GM20431 (cell line): Measurements from ENCODE around the gene NREP.

ENCODE experiments used
- in situ Hi-C: fragments of 300-500 bp; cut with MseI, MboI; formaldehyde crosslinking; loops from one replicate; pipeline ENCODE4 v1.15.0; 2020; ENCODE audit warnings: low sequenced_read_pairs; ENCODE audit not compliant: unreplicated experiment

NREP gene

DNA sequence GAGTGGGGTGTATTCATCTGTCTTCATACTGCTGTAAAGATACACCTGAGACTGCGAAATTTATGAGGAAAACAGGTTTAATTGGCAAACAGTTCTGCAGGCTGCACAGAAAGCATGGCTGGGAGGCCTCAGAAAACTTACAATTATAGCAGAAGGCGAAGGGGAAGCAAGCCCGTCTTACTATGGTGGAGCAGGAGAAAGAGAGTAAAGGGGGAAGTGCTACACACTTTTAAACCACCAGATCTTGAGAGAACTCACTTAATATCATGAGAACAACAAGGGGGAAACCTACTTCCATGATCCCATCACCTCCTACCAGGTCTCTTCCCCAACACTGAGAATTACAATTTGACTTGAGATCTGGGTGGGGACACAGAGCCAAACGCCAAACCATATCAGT lies 12.5 kb upstream of the NREP start:
- in situ Hi-C loops = no loop called here

DNA sequence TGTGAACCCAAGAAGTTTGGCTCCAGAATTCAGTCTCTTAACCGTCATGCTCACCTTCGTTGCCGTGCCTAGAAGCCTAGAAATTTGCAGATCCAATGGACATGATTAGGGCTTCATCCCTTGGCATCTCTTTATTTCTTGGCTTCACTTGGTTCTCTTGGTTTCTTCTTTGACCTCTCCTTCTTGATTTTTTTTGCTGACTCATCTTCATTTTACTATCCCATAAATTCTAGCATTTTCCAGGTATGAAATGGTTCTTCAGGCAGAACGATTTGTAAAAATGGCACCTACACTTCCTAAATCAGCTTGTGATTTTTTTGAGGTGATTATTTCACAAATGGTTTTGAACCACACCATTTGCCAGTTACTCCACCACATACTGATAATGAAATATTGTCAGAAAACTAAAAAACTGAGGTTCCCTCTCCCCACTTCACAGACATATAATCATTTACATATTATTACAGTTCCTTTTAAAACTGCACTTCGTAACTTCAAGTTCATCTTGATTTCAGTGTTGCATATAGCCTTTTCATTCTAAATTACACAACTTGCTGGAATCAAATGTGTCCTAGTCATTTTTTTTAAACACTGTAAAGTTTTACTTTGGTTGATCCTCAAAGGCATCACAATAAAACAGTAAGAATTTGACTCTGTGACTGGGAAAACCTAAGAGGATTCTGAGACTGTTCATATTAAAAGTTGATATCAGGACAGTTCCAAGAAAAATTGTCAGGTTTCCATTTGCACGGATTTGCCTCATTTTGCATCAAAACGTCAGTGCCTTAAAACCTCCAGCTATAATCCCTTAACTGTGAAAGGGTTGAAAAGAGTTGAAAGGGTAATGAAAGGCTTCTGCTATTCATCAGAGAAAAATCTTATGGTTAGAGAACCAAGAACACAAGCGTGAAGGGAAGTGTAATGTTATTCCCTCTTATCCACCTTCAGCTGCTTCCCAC lies 8.9 kb upstream of the NREP start:
- in situ Hi-C loops = no loop called here

DNA sequence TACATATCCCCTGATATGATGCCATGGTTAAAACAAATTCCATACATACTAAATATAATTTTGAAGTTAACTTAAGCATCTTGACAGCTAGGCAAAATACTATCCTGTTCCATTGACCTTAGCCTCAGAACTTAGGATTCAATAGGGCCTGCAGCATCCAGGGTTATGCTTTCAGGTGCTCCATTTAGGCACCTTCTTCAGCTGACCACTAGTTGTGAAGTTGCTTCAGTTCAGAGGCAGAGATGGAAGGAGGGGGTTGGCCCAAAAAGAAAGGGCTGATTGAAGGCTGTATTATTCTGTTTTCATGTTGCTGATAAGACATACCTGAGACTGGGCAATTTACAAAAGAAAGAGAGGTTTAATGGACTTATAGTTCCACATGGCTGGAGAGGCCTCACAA lies 7.0 kb upstream of the NREP start:
- in situ Hi-C loops = no loop called here

DNA sequence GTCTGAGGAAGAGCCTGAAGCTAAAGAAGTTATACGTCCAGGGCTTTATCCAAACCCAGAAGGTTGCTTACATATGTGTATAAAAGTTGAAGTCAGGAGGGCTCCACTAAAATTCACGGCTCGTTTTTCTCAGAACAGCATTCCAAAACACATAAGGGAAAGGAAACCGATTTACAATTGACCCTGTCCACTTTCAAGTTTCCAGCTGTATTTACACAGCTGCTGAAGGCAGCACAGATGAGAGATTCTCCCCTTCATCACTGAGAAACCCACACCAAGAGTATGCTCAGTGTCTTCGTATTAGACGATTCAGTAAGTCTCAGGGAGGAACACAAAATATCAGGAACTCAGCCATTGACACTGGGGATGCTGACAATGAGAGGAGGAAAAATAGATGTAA lies 5.9 kb upstream of the NREP start:
- in situ Hi-C loops = no loop called here

DNA sequence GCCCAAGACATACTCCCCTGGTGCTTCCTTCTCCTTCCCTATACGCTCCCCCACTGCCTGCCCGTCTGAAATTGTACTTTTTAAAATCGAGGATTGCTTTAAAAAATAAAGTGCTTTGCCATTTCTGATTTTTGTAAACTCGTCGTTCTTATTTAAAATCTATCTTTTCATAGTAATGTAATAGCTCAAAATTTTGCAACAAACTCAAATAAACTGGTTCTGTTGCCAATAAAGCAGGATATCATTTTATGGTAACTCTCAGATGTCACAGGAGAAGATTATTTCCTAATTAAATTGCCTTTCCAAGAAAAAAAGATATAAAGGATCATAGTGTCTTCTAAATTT lies 1.3 kb upstream of the NREP start:
- in situ Hi-C loops = no loop called here

DNA sequence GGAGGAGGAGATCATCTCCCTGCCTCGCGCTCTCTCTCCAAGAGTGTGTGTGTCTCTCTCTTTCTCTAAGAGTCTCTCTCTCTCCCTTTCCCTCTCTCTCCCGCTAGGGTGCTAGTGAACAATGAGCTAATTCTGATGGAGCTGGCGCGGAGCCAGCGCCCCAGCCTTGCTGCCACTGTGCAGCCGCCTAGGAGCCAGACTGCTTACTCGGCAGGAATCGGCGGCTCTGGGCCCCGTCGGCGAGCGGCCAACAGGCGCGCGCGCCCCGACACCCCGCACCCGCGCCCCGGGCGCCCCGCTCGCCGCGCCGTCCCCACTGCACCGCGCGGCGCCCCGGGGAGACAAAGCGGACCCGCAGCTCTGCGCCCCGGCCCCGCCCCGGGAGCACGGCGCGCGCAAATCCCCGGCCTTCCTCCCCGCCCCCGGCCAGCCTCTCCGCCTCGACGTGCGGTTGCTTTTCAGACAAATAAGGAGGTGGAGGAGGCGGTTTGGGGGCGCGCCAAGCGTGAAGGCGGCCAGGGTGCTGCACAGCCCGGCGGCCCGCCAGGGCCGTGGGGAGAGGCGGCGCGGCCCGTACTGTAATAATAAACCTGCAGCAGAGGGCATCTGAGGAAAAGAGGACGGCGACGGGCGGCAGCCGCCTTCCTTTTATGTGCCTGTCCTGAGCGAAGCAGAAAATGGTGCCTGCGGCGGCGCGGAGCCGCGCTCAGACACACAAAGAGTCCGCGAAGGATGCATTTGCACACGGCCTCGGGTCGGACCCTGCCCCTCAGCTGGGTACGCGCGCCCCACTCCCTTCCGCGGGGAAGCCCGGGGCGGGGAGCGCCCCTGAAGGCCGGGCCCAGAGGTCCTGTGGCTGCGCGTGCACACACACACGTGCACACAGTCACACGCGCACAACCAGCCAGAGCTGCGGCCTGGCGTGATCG lies 625 bp upstream of the NREP start:
- in situ Hi-C loops = no loop called here

DNA sequence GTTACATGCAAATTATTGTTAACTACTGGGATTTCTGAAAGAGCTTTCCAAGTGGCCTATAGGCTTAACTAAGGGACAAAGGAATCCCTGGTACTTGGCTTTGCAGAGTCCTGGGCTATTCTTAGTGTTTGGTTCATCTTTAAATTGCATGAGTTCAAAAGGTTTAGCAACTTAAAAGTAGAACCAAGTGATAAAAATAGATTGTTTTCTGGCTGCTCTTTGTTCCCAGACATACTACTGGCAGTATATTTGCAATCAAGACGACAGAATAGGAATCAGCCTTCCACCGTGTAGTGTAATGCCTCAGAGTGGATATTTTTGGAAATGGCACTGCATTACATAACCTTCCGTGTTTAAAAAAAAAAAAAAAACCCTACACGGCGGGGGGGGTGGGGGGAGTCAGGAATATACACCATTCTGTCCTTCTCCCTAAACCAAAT lies 1.0 kb downstream of the NREP start:
- in situ Hi-C loops = no loop called here

DNA sequence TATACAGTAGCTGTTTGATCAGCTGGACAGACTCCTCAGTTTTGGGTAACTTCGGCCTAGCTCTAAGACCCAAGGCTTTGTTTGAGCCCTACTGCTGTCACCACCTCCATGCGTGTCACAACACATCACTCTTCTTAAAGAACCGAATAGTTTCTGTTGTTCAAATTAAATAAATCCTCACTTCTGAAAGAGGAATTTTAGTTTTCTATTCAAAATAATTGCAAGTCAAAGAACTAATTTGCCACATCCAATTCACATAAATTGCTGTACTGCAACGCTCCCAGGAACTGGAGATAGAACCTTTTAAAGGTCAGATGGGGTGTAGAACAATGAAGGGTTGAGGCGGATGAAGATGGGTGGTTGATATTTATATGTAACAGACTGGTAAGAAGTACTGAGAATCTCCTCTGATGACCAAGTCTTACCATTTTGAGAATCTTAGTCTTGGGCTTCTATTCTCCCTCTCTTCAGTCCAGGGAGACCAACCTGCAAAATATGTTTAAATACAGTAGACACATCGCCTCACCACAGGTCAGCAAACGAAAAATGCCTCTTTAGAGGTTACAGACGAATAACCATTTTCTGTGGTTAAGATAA lies 1.6 kb downstream of the NREP start:
- in situ Hi-C loops = no loop called here

DNA sequence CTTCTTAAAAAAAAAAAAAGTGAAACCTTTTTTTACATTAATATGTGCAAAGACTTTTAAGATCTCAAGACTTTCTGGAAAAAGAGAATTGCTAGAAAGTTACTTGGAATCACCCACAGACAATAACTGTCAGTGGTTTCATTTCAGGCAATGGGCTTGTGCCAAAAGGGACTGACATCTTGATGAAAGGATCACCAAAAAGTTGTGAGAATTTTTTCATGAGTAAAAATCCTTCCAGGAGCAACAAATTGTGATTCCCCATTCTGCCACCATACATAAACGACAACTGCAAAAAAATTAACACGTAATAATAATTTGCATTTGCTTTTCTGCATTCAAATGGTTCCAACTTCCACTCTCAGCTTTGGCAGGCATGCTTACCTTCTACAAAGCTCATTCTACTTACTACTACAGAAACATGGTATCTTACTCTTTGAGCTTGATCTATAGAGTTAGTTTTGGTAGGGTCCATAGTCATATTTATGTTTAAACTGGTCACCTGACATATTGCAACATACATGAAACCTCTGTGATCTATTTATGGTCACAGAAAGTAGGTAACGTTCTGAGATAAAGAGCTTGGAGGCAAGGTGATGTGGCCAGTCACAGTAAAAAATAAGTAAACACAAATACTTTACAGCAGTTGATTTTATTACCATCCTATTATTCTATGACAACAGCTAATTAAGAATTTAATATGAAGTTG lies 3.0 kb downstream of the NREP start:
- in situ Hi-C loops = no loop called here

DNA sequence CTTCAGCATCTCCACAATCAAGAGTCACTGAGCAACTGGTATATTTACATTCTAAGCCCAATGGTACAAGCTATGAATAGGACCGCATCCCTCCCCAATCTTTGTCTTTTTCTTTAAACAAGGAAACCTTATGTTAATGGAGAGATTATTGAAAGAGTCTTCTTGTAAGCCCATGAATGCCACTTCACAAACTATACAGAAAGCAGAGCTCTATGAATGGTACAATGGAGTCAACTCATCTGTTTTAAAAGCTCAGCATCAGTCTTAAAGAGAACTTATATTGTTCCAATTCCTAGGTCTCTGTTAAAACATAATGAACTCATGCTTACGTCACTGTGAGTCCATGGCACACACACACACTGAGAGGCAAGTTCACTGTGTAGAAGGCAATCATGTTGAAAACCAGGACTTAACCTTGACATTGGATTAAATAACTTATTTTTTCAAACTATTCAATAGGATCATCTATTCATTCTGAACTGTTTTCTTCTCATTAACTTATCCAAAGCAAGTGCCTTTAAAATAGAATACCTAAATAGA lies 4.5 kb downstream of the NREP start:
- in situ Hi-C loops = no loop called here

DNA sequence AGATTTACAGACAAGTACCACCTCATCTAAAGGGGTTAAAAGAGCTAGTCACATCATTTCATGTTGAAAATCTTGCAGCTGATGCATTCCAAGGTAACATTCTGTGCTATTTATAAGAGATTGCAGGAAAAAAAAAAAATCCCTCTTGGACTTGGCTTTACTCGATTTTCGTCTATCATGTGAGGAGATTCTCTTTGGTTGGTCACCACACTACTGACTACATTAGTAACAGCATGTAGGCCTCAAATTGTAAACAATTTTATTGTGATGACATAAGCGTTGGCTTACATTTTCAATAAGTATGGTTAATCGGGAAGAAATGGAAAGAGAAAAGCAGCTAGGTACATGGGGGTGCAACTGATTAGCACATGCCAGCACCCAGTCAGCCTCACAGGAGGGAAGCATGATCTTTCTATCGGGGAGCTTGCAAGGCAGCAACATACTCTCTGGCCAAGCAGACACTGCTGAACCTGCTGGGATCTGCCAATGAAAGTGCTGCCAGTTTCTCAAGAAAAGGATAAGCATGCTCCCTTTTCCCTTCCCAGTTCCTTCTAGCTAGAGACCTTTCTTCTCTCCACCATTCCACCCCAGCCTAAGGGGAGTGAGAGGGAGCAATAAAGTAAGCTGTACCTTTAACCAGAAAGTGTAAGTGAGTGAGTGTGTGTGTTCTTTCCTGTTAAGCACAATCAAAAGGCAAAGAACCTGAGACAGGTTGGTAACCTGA lies 7.5 kb downstream of the NREP start:
- in situ Hi-C loops = no loop called here

DNA sequence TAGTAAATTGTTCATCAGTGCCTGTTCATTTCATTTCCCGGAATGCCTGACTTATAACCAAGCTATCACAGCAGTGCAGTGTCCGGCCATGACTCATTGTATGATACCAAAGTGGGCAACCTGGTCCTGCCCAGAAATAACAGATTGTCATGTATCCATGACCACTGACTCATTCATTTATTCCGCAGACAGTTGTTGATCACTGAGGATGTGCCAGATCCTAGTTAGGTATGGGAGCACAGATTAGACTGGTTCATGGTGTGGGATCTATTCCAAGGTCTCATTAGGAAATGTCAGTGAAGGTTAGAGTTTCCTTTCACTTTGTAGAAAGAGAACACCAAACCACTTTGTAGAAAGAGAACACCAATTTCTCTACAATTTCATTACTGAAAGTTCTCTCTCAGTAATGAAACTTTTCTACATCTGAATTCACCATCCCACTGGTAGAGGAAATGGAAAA lies 8.7 kb downstream of the NREP start:
- in situ Hi-C loops = no loop called here

DNA sequence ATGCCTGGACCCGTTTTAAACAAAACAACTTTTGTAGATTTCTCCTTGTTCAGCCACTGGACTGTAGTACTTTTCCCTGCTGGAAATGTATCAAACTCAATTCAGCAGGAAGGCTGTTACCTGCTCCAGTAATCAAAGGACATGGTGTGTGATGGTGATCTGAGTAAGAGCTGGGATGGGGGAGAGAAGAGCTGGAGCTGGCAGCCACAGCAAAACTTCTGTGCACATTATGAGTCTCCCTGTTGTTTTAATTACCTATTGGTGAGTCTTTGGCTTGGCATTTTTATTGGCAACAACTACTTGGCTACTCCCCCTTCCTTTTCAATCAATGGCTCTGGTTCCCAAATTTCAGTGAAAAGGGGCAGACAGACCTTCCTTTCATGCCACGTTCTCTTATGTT lies 9.7 kb downstream of the NREP start:
- in situ Hi-C loops = no loop called here

DNA sequence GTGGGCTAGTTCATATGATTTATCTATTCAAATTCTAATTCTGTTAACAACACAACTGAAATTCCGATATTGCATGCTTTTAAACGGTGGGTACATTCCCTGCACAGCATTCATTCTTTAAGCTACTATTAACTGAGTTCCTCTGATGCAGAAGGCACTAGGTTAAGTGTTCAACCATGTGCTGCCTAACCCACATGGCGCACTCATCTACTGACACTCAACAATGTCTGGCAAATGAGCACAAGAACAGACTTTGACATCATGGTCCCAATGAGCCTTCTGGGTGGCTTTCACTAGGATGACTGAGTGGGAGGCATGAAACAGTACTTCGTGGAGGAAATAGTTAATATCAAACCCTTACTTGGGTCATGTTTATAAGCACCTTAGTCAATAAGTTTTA lies 10.2 kb downstream of the NREP start:
- in situ Hi-C loops = no loop called here

DNA sequence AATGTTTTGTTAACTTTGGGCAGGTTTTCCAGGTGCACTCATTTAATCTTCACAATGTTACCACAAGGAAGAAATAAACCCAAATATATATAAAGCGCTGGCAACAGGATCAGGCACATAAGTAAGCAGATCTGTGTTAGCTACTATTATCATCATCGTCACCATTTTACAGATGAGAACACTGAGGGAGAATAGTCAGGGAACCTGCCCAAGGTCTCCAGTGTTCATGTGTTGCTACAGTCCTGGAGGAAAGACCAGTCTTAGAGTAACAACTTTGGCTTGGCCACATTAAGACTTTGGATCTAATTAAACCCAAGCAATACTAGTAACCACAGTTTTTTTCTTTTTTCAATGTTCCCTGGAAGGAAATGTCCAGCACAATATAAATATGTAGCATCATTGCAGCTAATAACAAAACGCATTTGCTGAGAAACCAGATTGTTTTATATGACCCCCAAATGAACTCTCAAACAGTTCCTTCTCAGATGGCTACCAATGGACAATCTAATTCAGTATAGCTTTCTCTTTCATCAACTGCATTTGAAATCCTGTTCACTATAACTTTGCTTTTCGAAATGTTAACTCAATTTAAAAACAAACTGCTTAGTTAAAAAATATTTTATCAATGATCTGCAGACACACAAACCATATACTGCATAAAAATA lies 11.8 kb downstream of the NREP start:
- in situ Hi-C loops = no loop called here

DNA sequence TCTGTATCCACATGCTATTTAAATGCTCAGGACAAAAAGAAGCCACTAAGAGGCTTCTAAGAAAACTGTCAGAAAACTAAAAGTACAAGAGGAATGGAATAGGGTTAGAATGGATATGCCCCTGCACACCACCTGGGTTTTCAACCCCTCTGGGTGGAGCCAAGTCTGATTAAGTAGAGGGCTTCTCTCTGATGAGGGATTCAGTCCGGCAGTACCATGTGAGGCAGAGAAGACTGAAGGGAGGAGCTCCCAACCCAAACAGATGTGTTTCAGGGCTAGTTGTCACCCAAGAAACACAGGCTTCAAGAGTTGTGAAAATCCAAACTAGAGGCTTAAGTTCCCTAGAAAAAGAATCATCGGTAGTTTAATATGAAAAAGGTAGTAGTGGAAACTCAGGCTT lies 12.5 kb downstream of the NREP start:
- in situ Hi-C loops = no loop called here

DNA sequence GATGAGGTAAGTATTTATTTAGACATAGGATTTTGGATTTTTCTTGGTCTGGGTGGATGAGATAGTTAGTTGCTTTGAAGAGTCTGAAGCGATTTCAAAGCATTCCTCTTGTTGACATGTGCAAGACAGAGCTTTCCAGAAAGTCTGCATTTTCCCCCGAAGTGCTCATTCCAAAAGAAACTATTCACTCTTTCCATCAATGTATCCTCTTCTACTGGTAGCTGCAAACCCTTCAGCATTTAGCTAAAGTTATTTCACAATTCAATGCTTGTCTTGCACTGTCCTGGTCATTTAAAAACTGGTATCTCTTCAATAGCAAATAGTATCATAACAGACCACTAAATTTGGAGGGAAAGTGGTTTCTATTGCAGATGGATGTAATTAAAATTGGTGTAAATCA lies 13.0 kb downstream of the NREP start:
- in situ Hi-C loops = no loop called here

DNA sequence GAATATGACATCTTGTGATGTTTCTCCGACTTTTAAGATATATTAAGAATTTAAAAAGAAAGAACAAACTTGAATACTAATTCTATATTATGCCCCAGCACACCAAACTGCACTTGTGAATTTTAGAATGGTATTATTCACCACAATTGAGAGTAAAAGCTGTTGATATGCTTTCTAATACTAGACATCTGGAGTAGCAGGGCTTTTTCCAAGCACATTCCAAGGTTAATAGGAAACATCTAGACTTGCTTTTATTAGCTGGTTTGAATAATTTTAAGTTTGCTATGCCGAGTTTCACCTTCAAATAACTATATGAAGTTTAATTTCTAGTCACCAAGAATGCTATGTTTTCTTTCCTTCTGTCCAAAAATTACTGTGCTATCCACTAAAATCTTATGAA lies 13.5 kb downstream of the NREP start:
- in situ Hi-C loops = no loop called here
